GM21515 (cell line): ENCODE measurements around the gene TRPC1.
A peak's percentile ranks its signal among the peaks of the same experiment; 100 is the strongest.

Source experiments
- ATAC-seq: cut with Tn5 transposase; IDR thresholded peaks from one replicate; pipeline ENCODE4 v1.9.1; 2021; ENCODE audit not compliant: unreplicated experiment

The TRPC1 gene

DNA sequence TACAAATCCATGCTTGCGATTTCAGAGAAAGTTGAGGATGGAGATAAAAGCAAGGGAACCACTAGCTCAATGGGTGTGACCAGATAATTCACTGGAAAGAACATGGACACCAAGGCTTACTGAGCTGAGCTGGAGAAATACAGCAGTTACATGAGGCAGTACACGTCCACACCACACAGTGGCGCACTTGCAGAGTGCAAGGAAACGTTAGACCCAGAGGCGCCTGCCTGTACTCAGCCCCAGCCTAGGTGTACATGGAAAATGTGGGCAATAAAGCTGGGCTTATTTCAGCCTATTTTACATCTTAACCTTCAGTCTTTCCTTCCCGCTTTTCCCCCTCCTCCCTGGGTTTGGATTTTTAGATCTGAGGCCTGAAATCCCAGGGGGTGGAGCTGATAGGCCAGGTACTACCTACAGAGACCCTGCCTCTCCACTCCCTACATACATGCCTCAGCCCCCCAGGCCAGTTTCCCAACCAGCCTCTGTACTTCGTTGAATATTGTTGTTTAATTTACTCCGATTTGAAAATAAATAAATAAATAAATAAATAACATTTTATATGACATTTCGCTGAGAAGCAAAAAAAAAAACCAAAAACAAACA is 105.0 kb downstream of the TRPC1 start:
- peak; percentile 99 for ATAC-seq

DNA sequence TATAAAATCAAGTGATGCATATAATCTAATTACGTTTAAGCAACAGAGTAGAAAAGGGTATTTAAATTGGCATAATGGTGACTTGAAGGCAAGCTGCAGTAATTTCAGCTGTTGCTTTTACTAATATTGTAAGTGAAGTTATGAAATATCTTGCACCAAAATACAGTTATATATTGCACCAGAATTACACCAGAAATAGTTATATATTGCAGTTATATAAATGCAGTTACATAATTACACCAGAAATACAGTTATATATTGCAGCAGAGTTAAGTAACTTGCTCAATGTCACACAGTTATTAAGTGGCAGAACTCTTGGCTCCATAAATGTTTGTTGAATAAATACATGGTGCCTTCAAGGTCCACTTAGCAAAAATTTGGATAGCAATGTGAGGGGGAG is 113.7 kb downstream of the TRPC1 start:
- no peak for ATAC-seq

DNA sequence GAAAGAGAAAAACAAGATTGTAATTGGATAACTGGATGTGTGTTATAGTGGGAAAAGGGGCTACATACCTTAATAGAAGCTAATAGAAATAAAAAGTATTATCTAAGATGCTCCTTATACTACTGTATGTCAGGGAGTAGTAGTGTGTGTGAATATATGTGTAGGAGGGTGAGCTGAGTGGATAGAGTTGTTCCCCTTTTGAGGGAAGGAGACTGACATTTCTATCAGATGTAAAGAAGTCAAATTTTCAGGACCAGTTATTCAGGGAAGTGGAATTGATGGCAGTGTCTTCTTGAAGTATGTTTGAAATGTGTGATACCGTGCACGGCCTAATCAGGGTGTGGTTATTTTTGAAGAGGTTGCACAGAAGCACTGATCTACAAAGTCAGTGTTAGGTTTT is 116.0 kb downstream of the TRPC1 start:
- ATAC-seq, result no peak

DNA sequence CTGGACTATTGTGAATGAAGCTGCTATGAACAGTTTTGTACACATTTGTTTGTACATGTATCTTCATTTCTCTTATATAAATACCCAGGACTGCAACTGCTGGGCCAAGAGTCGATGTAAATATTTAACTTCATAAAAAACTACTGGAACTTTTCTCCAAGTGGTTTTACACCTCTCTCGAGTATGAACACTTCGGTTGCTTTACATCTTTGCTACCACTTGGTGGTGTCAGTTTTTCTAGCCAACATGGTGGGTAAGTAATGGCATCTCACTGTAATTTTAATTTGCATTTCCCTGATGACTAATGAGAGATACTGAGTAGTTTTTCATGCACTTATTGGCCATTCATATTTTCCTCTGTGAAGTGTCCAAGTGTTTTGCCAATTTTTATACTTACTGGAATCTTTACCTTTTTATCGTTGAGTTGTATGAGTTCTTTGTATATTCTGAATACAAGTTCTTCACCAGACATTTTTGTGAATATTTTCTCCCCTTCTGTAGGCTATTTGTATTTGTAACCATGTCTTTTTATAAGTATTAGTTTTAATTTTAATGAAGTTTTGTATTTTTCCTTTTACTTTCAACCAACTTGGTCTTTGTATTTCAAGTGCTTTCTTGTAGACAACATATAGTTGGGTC is 120.6 kb downstream of the TRPC1 start:
- no peak for ATAC-seq

DNA sequence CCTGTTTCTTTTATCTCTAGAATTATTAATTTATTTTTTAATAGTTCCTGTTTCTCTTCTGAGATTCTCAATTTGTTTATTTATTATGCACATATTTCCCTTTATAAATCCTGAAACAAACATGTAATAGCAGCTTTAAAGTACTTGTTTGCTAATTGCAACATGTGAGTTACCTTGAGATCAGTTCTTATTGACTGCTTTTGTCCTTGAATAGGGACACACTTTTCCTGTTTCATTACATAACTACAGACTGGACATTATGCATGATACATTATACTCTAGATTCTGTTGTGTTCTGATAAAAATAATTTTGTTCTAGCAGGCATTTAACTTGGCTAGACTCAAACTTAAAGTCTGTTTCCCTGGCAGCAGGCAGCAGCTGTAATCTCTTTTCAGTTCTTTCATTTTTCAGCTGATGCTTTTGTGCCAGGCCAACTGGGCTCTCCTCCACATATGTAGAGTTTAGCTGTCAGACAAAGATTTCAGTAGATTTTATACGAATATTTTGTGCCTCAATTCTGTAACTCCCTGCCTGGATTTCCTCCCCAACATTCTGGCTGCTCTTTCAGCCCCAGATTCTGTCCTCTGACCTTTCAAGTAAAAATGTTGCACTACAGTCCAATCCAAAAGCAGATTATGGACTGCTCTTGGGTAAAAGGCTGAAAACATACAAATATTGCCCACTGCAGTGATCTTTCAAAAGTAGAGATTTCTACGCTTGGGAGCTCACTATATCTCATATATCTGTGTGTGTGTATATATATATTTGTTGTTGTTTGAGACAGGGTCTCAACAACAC is 123.1 kb downstream of the TRPC1 start:
- ATAC-seq, result no peak

DNA sequence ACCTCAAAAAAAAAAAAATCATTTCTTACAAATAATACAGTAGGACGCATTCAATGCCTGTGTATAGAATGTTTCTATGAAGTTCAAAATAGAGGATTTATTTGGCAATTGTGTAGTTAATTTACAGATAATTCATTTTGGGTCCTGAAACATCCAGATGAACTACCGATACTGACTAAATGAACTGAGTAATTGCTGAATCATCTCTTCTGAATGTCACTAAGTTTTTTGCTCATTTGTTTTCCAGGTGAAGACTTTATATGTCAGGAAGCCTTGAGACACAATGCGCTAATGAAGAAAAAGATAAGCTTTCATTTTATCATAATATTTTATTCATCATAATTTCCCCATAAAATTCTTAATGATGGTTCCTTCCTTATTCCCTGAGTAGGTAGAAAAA is 125.3 kb downstream of the TRPC1 start:
- no peak for ATAC-seq

DNA sequence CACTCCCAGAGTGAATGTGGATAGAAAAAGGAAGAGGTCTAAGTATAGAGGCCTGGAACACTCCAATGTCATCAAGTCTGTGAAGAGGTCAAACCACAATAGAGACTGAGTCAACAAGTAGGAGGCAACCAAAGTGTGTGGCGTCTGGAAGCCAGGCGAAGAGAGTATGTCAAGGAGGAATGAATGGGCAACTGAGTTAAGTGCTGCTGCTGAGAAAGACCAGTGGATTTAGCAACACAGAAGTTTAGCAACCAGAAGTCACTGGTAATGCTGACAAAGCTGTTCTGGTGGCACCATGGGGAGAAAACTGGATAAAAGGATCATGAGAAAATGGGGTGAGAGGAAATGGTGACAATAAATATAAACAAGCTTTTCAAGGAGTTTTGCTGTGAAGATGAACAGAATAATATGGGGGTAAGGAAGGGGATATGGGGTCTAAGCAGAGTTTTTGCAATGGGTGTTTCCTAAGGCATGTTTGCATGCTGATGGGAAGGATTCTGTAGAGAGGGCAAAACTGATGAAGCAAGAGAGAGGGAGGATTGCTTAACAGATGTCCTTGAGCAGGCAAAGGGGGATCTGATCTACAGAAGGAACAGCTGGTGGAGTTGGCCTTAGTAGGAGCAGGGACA is 126.7 kb downstream of the TRPC1 start:
- no peak for ATAC-seq

DNA sequence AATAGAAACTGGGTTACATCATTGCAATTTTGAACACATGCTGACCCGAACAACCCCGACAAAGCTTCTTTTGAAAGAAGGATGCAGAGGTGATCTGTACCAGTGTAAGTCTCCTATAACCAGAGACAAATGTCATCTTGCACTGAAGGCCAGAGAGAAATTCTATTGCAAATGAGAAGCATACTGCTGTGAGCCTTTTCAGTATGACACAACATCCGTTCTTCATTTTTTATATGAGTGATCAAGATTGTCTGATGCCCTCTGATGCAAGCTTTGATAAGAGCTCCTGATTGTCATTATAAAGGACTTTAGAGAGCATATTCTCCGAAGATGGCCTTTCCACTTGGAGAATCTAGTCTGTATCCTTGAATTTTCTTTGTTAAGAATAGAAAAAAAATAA is 128.2 kb downstream of the TRPC1 start:
- ATAC-seq, result no peak

DNA sequence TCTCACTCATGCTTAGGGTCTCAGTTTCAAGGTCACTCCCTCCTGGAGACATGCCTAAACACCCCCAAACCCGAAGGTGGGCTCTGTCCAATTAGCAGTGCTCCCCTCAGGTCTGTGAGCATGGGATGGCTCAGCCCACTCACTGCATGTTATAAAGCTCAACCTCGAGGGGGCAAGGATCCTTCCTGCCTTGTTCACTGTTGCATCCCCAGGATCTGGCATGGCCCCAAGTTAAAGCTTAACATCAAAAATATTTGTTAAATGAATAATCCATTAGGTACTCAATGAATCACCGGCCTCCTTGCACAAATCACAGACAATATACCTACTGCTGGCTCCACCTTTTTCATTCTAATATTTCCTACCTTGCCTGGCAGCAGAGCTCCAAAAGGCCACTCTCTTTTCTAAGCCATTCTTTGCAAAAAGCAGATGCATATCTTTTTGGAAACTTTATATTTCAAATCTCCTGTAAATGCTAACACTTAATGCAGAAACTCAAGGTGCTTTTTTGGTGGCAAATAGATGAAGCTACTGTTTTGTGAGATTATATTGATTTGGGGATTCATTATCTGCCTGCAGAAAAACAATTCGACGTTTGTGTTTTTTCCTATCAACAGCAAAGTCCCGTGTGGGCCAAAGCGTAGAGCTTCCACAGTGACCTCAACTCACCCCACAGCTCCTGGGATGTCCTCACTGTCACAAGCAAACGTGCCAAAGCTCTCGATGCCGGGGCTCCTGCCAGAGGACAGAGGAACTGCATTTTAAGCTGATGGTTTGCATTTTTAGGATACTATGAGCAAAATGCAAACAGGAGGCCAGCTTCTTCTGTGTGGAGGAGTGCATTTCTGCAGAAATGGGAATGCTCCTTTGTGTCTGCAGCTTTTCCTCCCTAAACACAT is 129.7 kb downstream of the TRPC1 start:
- no peak for ATAC-seq

DNA sequence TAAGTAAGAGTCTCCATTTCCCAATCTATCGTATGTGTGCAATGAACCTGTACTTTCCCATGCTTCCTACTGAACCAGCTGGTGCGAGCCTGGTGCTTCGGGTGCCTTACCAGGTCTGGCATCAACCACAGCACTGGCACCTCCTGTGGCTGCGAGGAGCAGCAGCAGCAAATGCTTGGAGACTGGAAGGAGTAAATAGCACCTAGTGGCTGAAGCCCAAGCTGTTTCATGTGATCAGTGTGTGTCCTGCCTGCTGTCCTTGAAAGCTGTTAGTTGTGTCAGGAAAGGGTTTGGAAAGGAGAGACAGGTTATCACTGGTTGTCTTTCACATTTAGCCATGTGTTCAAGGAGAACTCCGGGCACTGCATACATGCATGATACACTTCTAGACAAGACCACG is 133.2 kb downstream of the TRPC1 start:
- no peak for ATAC-seq
